Measurements from ENCODE around the gene EHD1. TPM values are rescaled to one million over a fixed set of nuclear protein-coding genes. Genes with fewer than 3 reads are reported as not detected.
A peak's percentile ranks its signal among the peaks of the same experiment; 100 is the strongest.

Gene EHD1
- total RNA-seq, 1 donor from 2014 or later: 86.8 TPM

- Mint-ChIP-seq H3K27me3 (ENCODE audit: low read depth) (no peaks in the 10 kb centered on the region), H3K36me3 (peaks cover 5% of the 10 kb centered on the region)
- no peak for TF ChIP-seq CTCF (IDR thresholded peaks at IDR 0.05; ENCODE audit: unreplicated experiment)
Observed at GRCh38 chr11:64916775-64917662, 38.6 kb upstream of the EHD1 start, which contains the start of gene ATG2A. Gene ATG2A (minus strand): TSS chr11:64917209. CDS start chr11:64917135, 74 bp downstream.

GRCh38 chr11:64916040-64916774 is 37.8 kb upstream of the EHD1 start:
- Mint-ChIP-seq H3K36me3 (peaks cover 10% of the 10 kb centered on the region), H3K4me1 (peaks cover 22% of the 10 kb centered on the region), H3K9me3 (no peaks in the 10 kb centered on the region), H3K27ac (peak overlapping the region; percentile 97), H3K4me3 (peak overlapping the region; percentile 91), H3K27me3 (ENCODE audit: low read depth) (no peaks in the 10 kb centered on the region)
- TF ChIP-seq CTCF (IDR thresholded peaks at IDR 0.05; ENCODE audit: unreplicated experiment): no peak
- no peak for DNase-seq (ENCODE audit: low spot score in 2 of 2, unreplicated experiment in 2 of 2)

More at GRCh38 chr11:64916775-64917662, 38.6 kb upstream of the EHD1 start, which contains the start of gene ATG2A:
- no peaks in the 10 kb centered on the region for H3K9me3 Mint-ChIP-seq
- peak within 1 kb of the TSS; percentile 91 for H3K4me3 Mint-ChIP-seq
- H3K27ac Mint-ChIP-seq: peak within 1 kb of the TSS; percentile 97
- DNase-seq (ENCODE audit: low spot score in 2 of 2, unreplicated experiment in 2 of 2): peak; percentile 96 to 97
- peaks cover 22% of the 10 kb centered on the region for H3K4me1 Mint-ChIP-seq

GRCh38 chr11:64915376-64915887 is 37.0 kb upstream of the EHD1 start:
- no peak for TF ChIP-seq CTCF (IDR thresholded peaks at IDR 0.05; ENCODE audit: unreplicated experiment)
- Mint-ChIP-seq H3K36me3 (peaks cover 14% of the 10 kb centered on the region), H3K27ac (peak overlapping the region; percentile 97)

GRCh38 chr11:64914123-64914522 is 35.7 kb upstream of the EHD1 start:
- H3K27ac Mint-ChIP-seq: no peak overlapping the region
- no peak for DNase-seq (ENCODE audit: low spot score in 2 of 2, unreplicated experiment in 2 of 2)
- no peak for TF ChIP-seq CTCF (IDR thresholded peaks at IDR 0.05; ENCODE audit: unreplicated experiment)
- H3K27me3 Mint-ChIP-seq (ENCODE audit: low read depth): no peaks in the 10 kb centered on the region
- H3K36me3 Mint-ChIP-seq: peaks cover 14% of the 10 kb centered on the region
- peaks cover 22% of the 10 kb centered on the region for H3K4me1 Mint-ChIP-seq
- H3K4me3 Mint-ChIP-seq: no peak overlapping the region
- no peaks in the 10 kb centered on the region for H3K9me3 Mint-ChIP-seq

More at GRCh38 chr11:64915376-64915887, 37.0 kb upstream of the EHD1 start:
- H3K4me3 Mint-ChIP-seq: peak overlapping the region; percentile 91
- H3K27me3 Mint-ChIP-seq (ENCODE audit: low read depth): no peaks in the 10 kb centered on the region
- no peaks in the 10 kb centered on the region for H3K9me3 Mint-ChIP-seq
- no peak for DNase-seq (ENCODE audit: low spot score in 2 of 2, unreplicated experiment in 2 of 2)
- H3K4me1 Mint-ChIP-seq: peaks cover 22% of the 10 kb centered on the region

- no peaks in the 10 kb centered on the region for H3K27me3 Mint-ChIP-seq (ENCODE audit: low read depth)
- DNase-seq (ENCODE audit: low spot score in 2 of 2, unreplicated experiment in 2 of 2): no peak
- peaks cover 22% of the 10 kb centered on the region for H3K4me1 Mint-ChIP-seq
- TF ChIP-seq CTCF (IDR thresholded peaks at IDR 0.05; ENCODE audit: unreplicated experiment): no peak
- no peak overlapping the region for H3K27ac Mint-ChIP-seq
- H3K9me3 Mint-ChIP-seq: no peaks in the 10 kb centered on the region
- peaks cover 16% of the 10 kb centered on the region for H3K36me3 Mint-ChIP-seq
- H3K4me3 Mint-ChIP-seq: no peak overlapping the region
Observed at GRCh38 chr11:64913171-64913727, 34.8 kb upstream of the EHD1 start.

Measured in mesothelial cell of epicardium (in vitro differentiated cells).